Measurements from ENCODE around the gene GTF2IRD2. TPM values are rescaled to one million over a fixed set of nuclear protein-coding genes. Genes with fewer than 3 reads are reported as not detected.
"Not testable (repeated sequence)": the region's sequence is repeated elsewhere in the genome, so short reads cannot be mapped to it uniquely, and the experiment has no call there.

Gene GTF2IRD2
- polyA plus RNA-seq, 1 donor from 2014 or later, result 19.9 TPM

DNA sequence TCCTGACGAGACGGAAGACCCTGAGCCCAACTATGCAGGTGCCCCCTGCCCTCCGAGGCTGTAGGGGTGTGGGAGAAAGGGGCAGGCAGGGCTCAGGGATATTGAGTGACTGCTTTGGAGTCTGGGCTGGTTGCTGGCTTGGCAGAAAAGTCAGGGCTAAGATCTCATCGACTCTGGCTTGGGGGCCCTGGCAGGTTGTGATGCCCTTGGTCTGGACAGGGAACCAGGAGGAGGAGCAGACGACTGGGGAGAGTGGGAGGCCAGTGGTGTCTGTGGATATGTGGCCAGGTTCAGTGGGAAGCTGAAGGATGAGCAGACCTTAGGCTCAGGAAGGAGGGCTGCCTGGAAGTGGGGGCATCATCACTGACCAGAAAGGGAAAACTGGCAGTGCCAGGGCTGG is 67.8 kb downstream of the GTF2IRD2 start:
- not testable (repeated sequence) for H3F3A ChIP-seq (ENCODE audit: insufficient read depth, low read length, poor library complexity, severe bottlenecking); H3K27ac ChIP-seq (ENCODE audit: low read length); H3K4me2 ChIP-seq (ENCODE audit: low read length); H3K27me3 ChIP-seq (ENCODE audit: insufficient read depth, low read depth, low read length); H3K9me3 ChIP-seq (ENCODE audit: low read length); H4K20me1 ChIP-seq (ENCODE audit: insufficient read depth); H2AFZ ChIP-seq (ENCODE audit: low read depth, low read length); H3K36me3 ChIP-seq (ENCODE audit: insufficient read depth, low read length); H3K9ac ChIP-seq (ENCODE audit: low read length); H3K4me3 ChIP-seq (ENCODE audit: low read length); H3K9me2 ChIP-seq (ENCODE audit: insufficient read depth, low read length); H3K79me2 ChIP-seq (replicated peaks; ENCODE audit: insufficient read depth, low read length)

DNA sequence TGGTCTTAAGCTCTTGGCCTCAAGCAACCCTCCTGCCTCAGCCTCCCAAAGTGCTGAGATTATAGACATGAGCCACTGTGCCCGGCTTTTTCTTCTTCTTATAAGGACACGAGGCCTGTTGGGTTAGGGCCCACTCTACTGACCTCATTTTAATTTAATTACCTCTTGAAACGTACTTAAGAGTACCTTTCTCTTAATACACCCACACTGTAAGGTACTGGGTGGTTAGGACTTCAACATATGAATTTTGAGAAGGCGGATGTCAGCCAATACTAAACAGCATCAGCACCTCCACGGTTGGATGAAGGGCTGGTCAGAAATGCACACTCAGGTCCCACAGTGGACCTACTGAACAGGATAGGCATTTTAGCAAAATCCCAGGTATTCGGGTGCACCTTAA is 69.7 kb downstream of the GTF2IRD2 start:
- not testable (repeated sequence) for H3F3A ChIP-seq (ENCODE audit: insufficient read depth, low read length, poor library complexity, severe bottlenecking); H3K9ac ChIP-seq (ENCODE audit: low read length); H2AFZ ChIP-seq (ENCODE audit: low read depth, low read length); H3K79me2 ChIP-seq (replicated peaks; ENCODE audit: insufficient read depth, low read length); H3K4me3 ChIP-seq (ENCODE audit: low read length); H3K27me3 ChIP-seq (ENCODE audit: insufficient read depth, low read depth, low read length); H3K27ac ChIP-seq (ENCODE audit: low read length); H3K36me3 ChIP-seq (ENCODE audit: insufficient read depth, low read length); H3K9me3 ChIP-seq (ENCODE audit: low read length); H4K20me1 ChIP-seq (ENCODE audit: insufficient read depth); H3K4me2 ChIP-seq (ENCODE audit: low read length); H3K9me2 ChIP-seq (ENCODE audit: insufficient read depth, low read length)

DNA sequence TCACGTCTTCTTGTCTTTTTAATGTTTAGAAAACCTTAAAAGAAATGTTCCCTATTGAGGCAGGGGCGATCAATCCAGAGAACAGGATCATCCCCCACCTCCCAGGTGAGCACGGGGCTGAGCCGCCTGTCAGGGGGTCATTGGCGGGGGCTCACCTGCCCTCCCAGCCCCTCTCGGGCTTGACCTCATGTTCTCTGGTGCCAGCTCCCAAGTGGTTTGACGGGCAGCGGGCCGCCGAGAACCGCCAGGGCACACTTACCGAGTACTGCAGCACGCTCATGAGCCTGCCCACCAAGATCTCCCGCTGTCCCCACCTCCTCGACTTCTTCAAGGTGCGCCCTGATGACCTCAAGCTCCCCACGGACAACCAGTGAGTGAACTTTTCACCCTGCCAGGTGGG is 72.4 kb downstream of the GTF2IRD2 start:
- H3K9me2 ChIP-seq (ENCODE audit: insufficient read depth, low read length), result not testable (repeated sequence)

DNA sequence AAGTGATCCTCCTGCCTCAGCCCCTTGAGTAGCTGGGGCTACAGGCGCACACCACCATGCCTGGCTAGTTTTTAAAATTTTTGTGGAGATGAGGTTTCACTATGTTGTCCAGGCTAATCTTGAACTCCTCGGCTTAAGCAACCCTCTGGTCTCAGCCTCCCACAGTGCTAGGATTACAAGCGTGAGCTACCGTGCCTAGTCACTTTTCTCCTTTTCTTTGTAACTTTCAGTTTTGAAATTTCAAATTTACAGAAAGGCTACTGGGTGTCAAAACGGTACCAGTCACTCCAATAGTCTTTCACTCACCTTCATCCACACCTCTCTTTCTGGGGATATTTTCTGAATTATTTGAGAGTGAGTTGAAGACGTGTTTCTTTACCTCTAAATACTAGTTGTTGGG is 76.3 kb downstream of the GTF2IRD2 start:
- not testable (repeated sequence) for H3K79me2 ChIP-seq (replicated peaks; ENCODE audit: insufficient read depth, low read length); H3K36me3 ChIP-seq (ENCODE audit: insufficient read depth, low read length); H3K9me3 ChIP-seq (ENCODE audit: low read length); H3K9ac ChIP-seq (ENCODE audit: low read length); H3K27me3 ChIP-seq (ENCODE audit: insufficient read depth, low read depth, low read length); H3F3A ChIP-seq (ENCODE audit: insufficient read depth, low read length, poor library complexity, severe bottlenecking); H4K20me1 ChIP-seq (ENCODE audit: insufficient read depth); H3K4me3 ChIP-seq (ENCODE audit: low read length); H3K4me2 ChIP-seq (ENCODE audit: low read length); H3K9me2 ChIP-seq (ENCODE audit: insufficient read depth, low read length); H2AFZ ChIP-seq (ENCODE audit: low read depth, low read length); H3K27ac ChIP-seq (ENCODE audit: low read length)

More for the DNA sequence above, 72.4 kb downstream of the GTF2IRD2 start:
- not testable (repeated sequence) for H3K9ac ChIP-seq (ENCODE audit: low read length); H3K27me3 ChIP-seq (ENCODE audit: insufficient read depth, low read depth, low read length); H3K27ac ChIP-seq (ENCODE audit: low read length); H2AFZ ChIP-seq (ENCODE audit: low read depth, low read length); H3K9me3 ChIP-seq (ENCODE audit: low read length); H3K36me3 ChIP-seq (ENCODE audit: insufficient read depth, low read length); H3K79me2 ChIP-seq (replicated peaks; ENCODE audit: insufficient read depth, low read length); H3F3A ChIP-seq (ENCODE audit: insufficient read depth, low read length, poor library complexity, severe bottlenecking); H3K4me3 ChIP-seq (ENCODE audit: low read length); H4K20me1 ChIP-seq (ENCODE audit: insufficient read depth); H3K4me2 ChIP-seq (ENCODE audit: low read length)

DNA sequence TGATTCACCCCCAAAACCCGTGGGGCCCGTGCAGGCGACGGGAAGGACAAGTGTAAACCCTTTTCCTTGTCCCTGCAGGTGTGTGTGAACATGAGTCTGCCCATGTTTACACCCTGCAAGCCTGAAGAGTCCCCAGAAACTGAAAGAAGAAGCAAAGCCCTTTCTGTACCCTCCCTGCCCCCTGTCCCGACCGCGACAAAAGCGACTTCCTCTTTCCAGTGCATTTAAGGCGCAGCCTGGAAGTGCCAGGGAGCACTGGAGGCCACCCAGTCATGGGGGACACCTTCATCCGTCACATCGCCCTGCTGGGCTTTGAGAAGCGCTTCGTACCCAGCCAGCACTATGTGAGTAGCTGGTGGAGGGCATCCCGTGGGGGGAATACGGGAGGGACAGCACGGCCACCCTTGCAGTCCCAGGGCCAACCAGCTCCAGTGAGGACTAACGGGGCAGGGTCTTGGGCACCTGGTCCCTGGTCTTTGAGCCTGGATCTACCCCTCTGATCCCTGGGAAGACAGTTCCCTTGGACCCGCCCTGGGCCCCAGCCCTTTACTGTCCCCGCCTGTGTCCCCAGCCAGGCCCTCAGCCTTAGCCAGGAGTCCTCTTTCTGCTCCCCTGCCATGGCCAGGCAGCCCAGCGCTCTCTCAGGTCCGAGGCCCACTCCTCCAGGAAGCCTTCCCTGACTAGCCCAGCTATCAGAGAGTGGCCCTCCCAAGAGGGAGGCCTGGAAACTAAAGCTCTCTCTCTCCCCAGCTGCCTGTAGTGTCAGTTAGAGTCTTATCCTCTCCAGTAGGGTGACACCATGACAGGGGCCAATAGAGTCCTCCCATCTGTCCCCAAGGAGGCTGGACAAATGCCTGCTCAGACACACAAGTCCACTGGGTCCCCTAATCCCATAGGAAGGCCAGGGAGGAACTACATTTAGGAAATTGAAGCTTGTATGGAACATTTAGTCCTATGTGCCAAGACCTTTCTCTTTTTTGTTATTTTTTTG is 77.3 kb downstream of the GTF2IRD2 start, which contains the start of gene NCF1:
Gene NCF1 (plus strand): TSS at position 252 of the 991 bp plus-strand sequence. CDS start 21 bp downstream, at position 273.
- not testable (repeated sequence) for H3K4me2 ChIP-seq (ENCODE audit: low read length); H3K27me3 ChIP-seq (ENCODE audit: insufficient read depth, low read depth, low read length); H3K9ac ChIP-seq (ENCODE audit: low read length); H3K36me3 ChIP-seq (ENCODE audit: insufficient read depth, low read length); H3K79me2 ChIP-seq (replicated peaks; ENCODE audit: insufficient read depth, low read length); H2AFZ ChIP-seq (ENCODE audit: low read depth, low read length); H4K20me1 ChIP-seq (ENCODE audit: insufficient read depth); H3K27ac ChIP-seq (ENCODE audit: low read length); H3F3A ChIP-seq (ENCODE audit: insufficient read depth, low read length, poor library complexity, severe bottlenecking); H3K4me3 ChIP-seq (ENCODE audit: low read length); H3K9me3 ChIP-seq (ENCODE audit: low read length); H3K9me2 ChIP-seq (ENCODE audit: insufficient read depth, low read length)

DNA sequence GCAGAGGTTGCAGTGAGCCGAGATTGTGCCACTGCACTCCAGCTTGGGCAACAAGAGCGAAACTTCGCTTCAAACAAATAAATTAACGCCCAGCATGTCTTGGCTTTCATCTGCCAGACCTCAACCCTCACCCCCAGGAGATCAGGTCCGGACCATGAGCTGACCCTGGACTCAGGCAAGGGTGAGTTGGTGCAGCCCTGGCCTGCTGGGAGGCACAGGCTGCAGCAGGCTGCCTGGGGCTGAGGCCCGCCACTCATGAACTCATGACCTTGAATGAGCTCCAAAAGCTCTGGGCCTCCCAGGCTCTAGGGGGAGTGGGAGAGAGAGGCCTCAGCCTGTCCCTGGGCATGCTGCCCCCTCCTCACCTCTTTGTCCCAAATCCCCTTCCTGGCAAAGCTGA is 79.3 kb downstream of the GTF2IRD2 start:
- not testable (repeated sequence) for H3K27me3 ChIP-seq (ENCODE audit: insufficient read depth, low read depth, low read length); H3K9ac ChIP-seq (ENCODE audit: low read length); H3K9me3 ChIP-seq (ENCODE audit: low read length); H3F3A ChIP-seq (ENCODE audit: insufficient read depth, low read length, poor library complexity, severe bottlenecking); H4K20me1 ChIP-seq (ENCODE audit: insufficient read depth); H3K9me2 ChIP-seq (ENCODE audit: insufficient read depth, low read length); H3K4me3 ChIP-seq (ENCODE audit: low read length); H2AFZ ChIP-seq (ENCODE audit: low read depth, low read length); H3K79me2 ChIP-seq (replicated peaks; ENCODE audit: insufficient read depth, low read length); H3K36me3 ChIP-seq (ENCODE audit: insufficient read depth, low read length); H3K4me2 ChIP-seq (ENCODE audit: low read length); H3K27ac ChIP-seq (ENCODE audit: low read length)

DNA sequence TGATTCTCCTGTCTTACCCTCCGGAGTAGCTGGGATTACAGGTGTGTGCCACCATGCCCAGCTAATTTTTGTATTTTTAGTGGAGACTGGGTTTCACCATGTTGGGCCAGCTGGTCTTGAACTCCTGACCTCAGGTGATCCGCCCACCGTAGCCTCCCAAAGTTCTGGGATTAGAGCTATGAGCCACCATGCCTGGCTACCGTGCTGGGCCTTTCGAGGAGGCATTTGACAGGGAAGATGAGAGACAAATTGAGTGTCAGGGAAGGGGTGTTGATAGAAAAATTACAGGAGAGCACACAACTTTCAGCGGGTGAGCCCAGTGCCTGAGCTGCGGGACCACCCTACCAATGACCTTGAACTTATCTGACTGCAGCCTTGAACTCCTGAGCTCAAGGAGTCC is 81.3 kb downstream of the GTF2IRD2 start:
- not testable (repeated sequence) for H3K27ac ChIP-seq (ENCODE audit: low read length); H4K20me1 ChIP-seq (ENCODE audit: insufficient read depth); H3K9me2 ChIP-seq (ENCODE audit: insufficient read depth, low read length); H3K9me3 ChIP-seq (ENCODE audit: low read length); H3K79me2 ChIP-seq (replicated peaks; ENCODE audit: insufficient read depth, low read length); H3K27me3 ChIP-seq (ENCODE audit: insufficient read depth, low read depth, low read length); H3K4me2 ChIP-seq (ENCODE audit: low read length); H3K36me3 ChIP-seq (ENCODE audit: insufficient read depth, low read length); H3K4me3 ChIP-seq (ENCODE audit: low read length); H3K9ac ChIP-seq (ENCODE audit: low read length); H3F3A ChIP-seq (ENCODE audit: insufficient read depth, low read length, poor library complexity, severe bottlenecking); H2AFZ ChIP-seq (ENCODE audit: low read depth, low read length)

DNA sequence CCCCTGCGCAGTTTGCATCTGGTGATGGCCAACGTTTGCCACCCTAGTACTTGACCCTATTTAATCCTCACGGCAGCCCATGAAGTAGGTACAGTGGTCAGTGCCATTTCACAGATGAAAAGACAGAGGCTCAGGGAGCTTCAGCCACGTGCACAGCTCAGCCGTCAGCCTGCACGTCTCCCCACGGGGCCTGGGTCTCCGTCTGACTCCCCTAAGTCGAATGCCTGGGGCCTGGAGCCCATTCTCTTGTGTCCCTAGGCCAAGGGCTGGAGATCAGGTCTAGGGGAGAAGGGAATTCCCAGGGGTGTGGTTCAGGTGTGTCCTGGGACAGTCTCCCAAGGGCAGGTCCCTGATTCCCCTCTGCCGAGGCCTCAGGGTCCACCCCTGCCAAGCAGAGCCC is 84.4 kb downstream of the GTF2IRD2 start:
- H3K4me2 ChIP-seq (ENCODE audit: low read length); H3K79me2 ChIP-seq (replicated peaks; ENCODE audit: insufficient read depth, low read length); H3K9me3 ChIP-seq (ENCODE audit: low read length); H3K9ac ChIP-seq (ENCODE audit: low read length); H4K20me1 ChIP-seq (ENCODE audit: insufficient read depth); H3F3A ChIP-seq (ENCODE audit: insufficient read depth, low read length, poor library complexity, severe bottlenecking); H2AFZ ChIP-seq (ENCODE audit: low read depth, low read length); H3K4me3 ChIP-seq (ENCODE audit: low read length); H3K9me2 ChIP-seq (ENCODE audit: insufficient read depth, low read length); H3K36me3 ChIP-seq (ENCODE audit: insufficient read depth, low read length); H3K27ac ChIP-seq (ENCODE audit: low read length); H3K27me3 ChIP-seq (ENCODE audit: insufficient read depth, low read depth, low read length): not testable (repeated sequence)
